ENCODE data around the gene HUNK. TPM values are rescaled to one million over a fixed set of nuclear protein-coding genes. Genes with fewer than 3 reads are reported as not detected.

HUNK gene
- total RNA-seq, 1 donor = under 0.01 TPM

DNA sequence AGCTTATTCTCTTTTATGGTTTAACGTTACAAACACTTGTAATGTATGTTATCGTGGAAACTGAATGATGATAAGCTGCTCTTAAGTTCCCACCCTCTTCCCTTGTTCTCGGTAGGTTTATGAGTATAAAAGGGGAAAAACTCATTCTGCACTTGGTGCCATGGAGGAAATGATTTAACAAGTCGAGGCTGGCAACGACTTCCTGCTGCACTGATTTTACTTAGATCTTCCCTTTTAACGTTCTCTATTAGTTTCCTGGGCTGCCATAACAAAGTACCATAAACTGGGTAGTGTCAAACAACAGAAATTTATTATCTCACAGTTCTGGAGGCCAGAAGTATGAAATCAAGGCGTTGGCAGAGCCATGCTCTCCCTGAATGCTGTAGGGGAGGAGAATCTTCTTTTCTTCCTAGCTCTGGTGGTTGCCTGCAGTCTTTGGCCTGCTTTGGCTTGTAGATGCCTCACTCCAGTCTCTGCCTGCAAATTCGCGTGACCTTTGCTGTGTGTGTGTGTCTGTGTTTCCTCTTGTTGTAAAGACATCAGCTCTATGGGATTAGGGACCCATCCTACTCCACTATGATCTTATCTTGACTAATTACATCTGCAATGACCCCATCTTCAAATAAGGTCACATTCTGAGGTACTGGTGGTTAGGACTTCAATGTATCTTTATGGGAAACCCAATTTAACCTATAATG, 26.3 kb downstream of the HUNK start:
- H3K4me2 ChIP-seq (ENCODE audit: insufficient read depth, low read length) = no peak overlapping the region
- no peaks in the 10 kb centered on the region for H3K27me3 ChIP-seq (ENCODE audit: insufficient read depth, low read length)
- no peak for DNase-seq (ENCODE audit: insufficient read length, low spot score, missing footprints)

DNA sequence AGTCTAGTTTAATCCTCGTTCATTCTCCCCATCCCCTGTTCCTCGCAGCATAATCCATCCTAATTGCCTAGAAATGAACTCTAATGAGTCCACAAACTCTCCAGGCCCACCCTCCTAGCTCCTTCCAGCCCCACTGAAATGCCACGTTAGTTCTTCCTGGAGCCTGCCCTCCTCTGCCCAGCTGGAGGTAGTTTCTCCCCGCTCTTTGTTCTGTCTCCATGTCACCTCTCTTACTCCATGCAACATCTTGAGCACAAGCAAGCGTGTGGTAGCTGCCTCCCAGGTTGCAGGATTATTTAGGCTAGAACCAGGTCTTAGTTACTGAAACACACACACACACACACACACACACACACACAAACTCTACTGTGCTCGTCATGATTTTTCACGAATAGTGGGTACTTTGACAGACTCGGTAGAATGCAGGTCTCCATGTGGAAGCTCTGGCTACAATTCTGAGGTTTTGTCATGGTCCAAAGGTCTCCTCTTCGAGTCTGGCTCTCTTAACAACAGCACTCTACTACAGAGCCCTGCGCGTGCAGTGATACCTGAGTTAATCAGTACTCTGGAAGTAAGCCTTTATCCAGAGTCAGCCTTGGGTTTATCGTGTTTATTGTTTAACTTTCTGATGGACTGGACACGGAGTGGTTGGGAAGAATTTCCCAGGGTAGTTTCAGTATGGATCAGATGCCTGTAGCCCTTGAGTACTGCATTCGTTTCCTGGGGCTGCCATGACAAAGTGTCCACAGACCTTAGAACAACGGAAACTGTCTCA, 27.5 kb downstream of the HUNK start:
- Histone ChIP-seq H3K36me3 (ENCODE audit: insufficient read depth, low read length) (no peaks in the 10 kb centered on the region), H4K20me1 (ENCODE audit: insufficient read depth, low read length) (no peaks in the 10 kb centered on the region)

More for the DNA sequence above, 26.3 kb downstream of the HUNK start:
- no peaks in the 10 kb centered on the region for H3K4me1 ChIP-seq (ENCODE audit: insufficient read depth, low read length)
- H3K9me3 ChIP-seq (ENCODE audit: low read depth, low read length) = no peaks in the 10 kb centered on the region
- H3K79me2 ChIP-seq (ENCODE audit: insufficient read depth, low read length) = no peaks in the 10 kb centered on the region
- no peaks in the 10 kb centered on the region for H4K20me1 ChIP-seq (ENCODE audit: insufficient read depth, low read length)
- H3K36me3 ChIP-seq (ENCODE audit: insufficient read depth, low read length) = no peaks in the 10 kb centered on the region
- TF ChIP-seq, protein P1, sequence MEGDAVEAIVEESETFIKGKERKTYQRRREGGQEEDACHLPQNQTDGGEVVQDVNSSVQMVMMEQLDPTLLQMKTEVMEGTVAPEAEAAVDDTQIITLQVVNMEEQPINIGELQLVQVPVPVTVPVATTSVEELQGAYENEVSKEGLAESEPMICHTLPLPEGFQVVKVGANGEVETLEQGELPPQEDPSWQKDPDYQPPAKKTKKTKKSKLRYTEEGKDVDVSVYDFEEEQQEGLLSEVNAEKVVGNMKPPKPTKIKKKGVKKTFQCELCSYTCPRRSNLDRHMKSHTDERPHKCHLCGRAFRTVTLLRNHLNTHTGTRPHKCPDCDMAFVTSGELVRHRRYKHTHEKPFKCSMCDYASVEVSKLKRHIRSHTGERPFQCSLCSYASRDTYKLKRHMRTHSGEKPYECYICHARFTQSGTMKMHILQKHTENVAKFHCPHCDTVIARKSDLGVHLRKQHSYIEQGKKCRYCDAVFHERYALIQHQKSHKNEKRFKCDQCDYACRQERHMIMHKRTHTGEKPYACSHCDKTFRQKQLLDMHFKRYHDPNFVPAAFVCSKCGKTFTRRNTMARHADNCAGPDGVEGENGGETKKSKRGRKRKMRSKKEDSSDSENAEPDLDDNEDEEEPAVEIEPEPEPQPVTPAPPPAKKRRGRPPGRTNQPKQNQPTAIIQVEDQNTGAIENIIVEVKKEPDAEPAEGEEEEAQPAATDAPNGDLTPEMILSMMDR (IDR thresholded peaks at IDR 0.05; ENCODE audit: extremely low read depth, low read depth, low read length) = no peak
- H2AFZ ChIP-seq (ENCODE audit: low read length) = no peak overlapping the region
- no peak overlapping the region for H3K27ac ChIP-seq (ENCODE audit: low read depth, low read length)
- no peak overlapping the region for H3K4me3 ChIP-seq (ENCODE audit: insufficient read depth, low read length)

DNA sequence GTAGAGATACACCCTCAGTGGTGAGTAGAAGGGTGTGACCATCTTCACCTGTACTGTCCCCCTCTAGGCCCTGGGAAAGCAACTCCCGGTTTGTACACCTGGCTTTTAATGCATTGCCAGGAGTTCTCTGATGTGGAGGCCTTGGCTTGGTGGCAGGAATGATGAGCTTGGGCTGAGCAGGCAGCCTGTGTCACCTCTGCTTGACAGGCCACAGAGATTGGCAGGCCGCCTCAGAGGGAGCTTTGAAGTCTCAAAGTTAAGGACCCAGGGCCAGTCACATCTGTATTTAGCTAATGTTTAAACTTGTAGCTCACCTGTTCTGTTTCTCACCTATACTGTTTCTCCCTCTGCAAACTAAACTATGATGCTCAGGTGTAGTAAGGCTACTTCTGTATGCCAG, 28.5 kb downstream of the HUNK start:
- no peak for DNase-seq (ENCODE audit: insufficient read length, low spot score, missing footprints)
- Histone ChIP-seq H3K79me2 (ENCODE audit: insufficient read depth, low read length) (no peaks in the 10 kb centered on the region), H4K20me1 (ENCODE audit: insufficient read depth, low read length) (no peaks in the 10 kb centered on the region), H3K4me2 (ENCODE audit: insufficient read depth, low read length) (no peak overlapping the region), H3K9me3 (ENCODE audit: low read depth, low read length) (no peaks in the 10 kb centered on the region), H3K27me3 (ENCODE audit: insufficient read depth, low read length) (no peaks in the 10 kb centered on the region), H3K4me3 (ENCODE audit: insufficient read depth, low read length) (no peak overlapping the region), H3K27ac (ENCODE audit: low read depth, low read length) (no peak overlapping the region), H3K4me1 (ENCODE audit: insufficient read depth, low read length) (no peaks in the 10 kb centered on the region), H2AFZ (ENCODE audit: low read length) (no peak overlapping the region), H3K36me3 (ENCODE audit: insufficient read depth, low read length) (no peaks in the 10 kb centered on the region)
- TF ChIP-seq, protein P1 (IDR thresholded peaks at IDR 0.05; ENCODE audit: extremely low read depth, low read depth, low read length) = no peak

More for the DNA sequence above, 27.5 kb downstream of the HUNK start:
- no peaks in the 10 kb centered on the region for H3K9me3 ChIP-seq (ENCODE audit: low read depth, low read length)
- H3K4me2 ChIP-seq (ENCODE audit: insufficient read depth, low read length) = no peak overlapping the region
- H3K79me2 ChIP-seq (ENCODE audit: insufficient read depth, low read length) = no peaks in the 10 kb centered on the region
- H3K4me1 ChIP-seq (ENCODE audit: insufficient read depth, low read length) = no peaks in the 10 kb centered on the region
- H3K4me3 ChIP-seq (ENCODE audit: insufficient read depth, low read length) = no peak overlapping the region
- TF ChIP-seq, protein P1 (IDR thresholded peaks at IDR 0.05; ENCODE audit: extremely low read depth, low read depth, low read length) = no peak
- H2AFZ ChIP-seq (ENCODE audit: low read length) = no peak overlapping the region
- no peaks in the 10 kb centered on the region for H3K27me3 ChIP-seq (ENCODE audit: insufficient read depth, low read length)
- DNase-seq (ENCODE audit: insufficient read length, low spot score, missing footprints) = no peak
- H3K27ac ChIP-seq (ENCODE audit: low read depth, low read length) = no peak overlapping the region

DNA sequence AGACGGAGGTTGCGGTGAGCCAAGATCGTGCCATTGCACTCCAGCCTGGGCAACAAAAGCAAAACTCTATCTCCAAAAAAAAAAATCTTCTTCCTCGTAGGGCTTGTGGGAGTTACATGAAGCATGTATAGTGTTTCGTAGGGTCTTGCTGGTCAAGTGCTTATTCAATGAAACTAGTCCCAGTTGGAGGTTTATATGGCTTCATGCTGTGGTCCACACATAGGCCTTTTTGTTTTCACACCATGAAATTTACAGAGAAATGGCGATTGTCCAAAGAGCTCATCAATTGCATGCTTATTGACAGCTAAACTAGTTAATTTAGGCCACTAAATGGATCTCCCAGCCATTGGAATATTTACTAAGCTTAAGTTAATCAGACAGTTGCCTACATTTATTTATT, 29.6 kb downstream of the HUNK start:
- TF ChIP-seq, protein P1 (IDR thresholded peaks at IDR 0.05; ENCODE audit: extremely low read depth, low read depth, low read length) = no peak
- Histone ChIP-seq H4K20me1 (ENCODE audit: insufficient read depth, low read length) (no peaks in the 10 kb centered on the region), H3K27ac (ENCODE audit: low read depth, low read length) (no peak overlapping the region), H3K4me3 (ENCODE audit: insufficient read depth, low read length) (no peak overlapping the region), H3K9me3 (ENCODE audit: low read depth, low read length) (no peaks in the 10 kb centered on the region), H3K27me3 (ENCODE audit: insufficient read depth, low read length) (no peaks in the 10 kb centered on the region), H3K4me2 (ENCODE audit: insufficient read depth, low read length) (no peak overlapping the region), H3K36me3 (ENCODE audit: insufficient read depth, low read length) (no peaks in the 10 kb centered on the region), H3K4me1 (ENCODE audit: insufficient read depth, low read length) (no peaks in the 10 kb centered on the region), H3K79me2 (ENCODE audit: insufficient read depth, low read length) (no peaks in the 10 kb centered on the region), H2AFZ (ENCODE audit: low read length) (no peak overlapping the region)
- DNase-seq (ENCODE audit: insufficient read length, low spot score, missing footprints) = no peak
